Raji (cell line): ENCODE measurements around the gene YIPF5.

Experiments used
- POLR2A ChIP-seq: IDR thresholded peaks from 2 replicates; pipeline ENCODE4 v1.6.1; 2011; ENCODE audit warnings: low read depth, low read length, control low read depth; ENCODE audit not compliant: insufficient read depth

The YIPF5 gene

GRCh38 chr5:144191998-144192397 is 21.5 kb upstream of the YIPF5 start:
- TF ChIP-seq POLR2A: no peak

GRCh38 chr5:144191531-144191930 is 21.1 kb upstream of the YIPF5 start:
- no peak for TF ChIP-seq POLR2A

- no peak for TF ChIP-seq POLR2A
These were observed 19.5 kb upstream of the YIPF5 start for GRCh38 chr5:144189800-144190429.

- no peak for TF ChIP-seq POLR2A
These were observed 17.3 kb upstream of the YIPF5 start for GRCh38 chr5:144187699-144188294.

GRCh38 chr5:144183254-144183889 is 12.9 kb upstream of the YIPF5 start:
- TF ChIP-seq POLR2A: no peak

- TF ChIP-seq POLR2A: no peak
These were observed 8.8 kb upstream of the YIPF5 start for GRCh38 chr5:144179226-144179625.

- no peak for TF ChIP-seq POLR2A
These were observed 7.1 kb upstream of the YIPF5 start for GRCh38 chr5:144177548-144177947.

GRCh38 chr5:144173766-144174165 is 3.3 kb upstream of the YIPF5 start:
- no peak for TF ChIP-seq POLR2A

GRCh38 chr5:144169904-144170275 is 569 bp downstream of the YIPF5 start:
- TF ChIP-seq POLR2A: no peak

GRCh38 chr5:144167998-144168397 is 2.5 kb downstream of the YIPF5 start:
- TF ChIP-seq POLR2A: no peak

GRCh38 chr5:144166696-144167095 is 3.8 kb downstream of the YIPF5 start:
- TF ChIP-seq POLR2A: no peak

- no peak for TF ChIP-seq POLR2A
These were observed 7.8 kb downstream of the YIPF5 start for GRCh38 chr5:144162686-144163085.

GRCh38 chr5:144156767-144157171 is 13.7 kb downstream of the YIPF5 start:
- TF ChIP-seq POLR2A: no peak

- no peak for TF ChIP-seq POLR2A
These were observed 19.4 kb downstream of the YIPF5 start for GRCh38 chr5:144151026-144151425.

- no peak for TF ChIP-seq POLR2A
These were observed 25.3 kb downstream of the YIPF5 start for GRCh38 chr5:144144956-144145751.

GRCh38 chr5:144143625-144144024 is 26.8 kb downstream of the YIPF5 start:
- TF ChIP-seq POLR2A: no peak
